GM12873 (cell line): ENCODE data around the gene WDR45B.

Experiments used
- TF ChIP-seq, protein P1 (sequence below): IDR thresholded peaks from 2 replicates; pipeline ENCODE4 v1.5.1; 2012; ENCODE audit warnings: low read depth, mild to moderate bottlenecking, moderate library complexity, low read length, control low read depth; ENCODE audit not compliant: insufficient read depth; ENCODE audit errors: missing control alignments

The WDR45B gene

DNA sequence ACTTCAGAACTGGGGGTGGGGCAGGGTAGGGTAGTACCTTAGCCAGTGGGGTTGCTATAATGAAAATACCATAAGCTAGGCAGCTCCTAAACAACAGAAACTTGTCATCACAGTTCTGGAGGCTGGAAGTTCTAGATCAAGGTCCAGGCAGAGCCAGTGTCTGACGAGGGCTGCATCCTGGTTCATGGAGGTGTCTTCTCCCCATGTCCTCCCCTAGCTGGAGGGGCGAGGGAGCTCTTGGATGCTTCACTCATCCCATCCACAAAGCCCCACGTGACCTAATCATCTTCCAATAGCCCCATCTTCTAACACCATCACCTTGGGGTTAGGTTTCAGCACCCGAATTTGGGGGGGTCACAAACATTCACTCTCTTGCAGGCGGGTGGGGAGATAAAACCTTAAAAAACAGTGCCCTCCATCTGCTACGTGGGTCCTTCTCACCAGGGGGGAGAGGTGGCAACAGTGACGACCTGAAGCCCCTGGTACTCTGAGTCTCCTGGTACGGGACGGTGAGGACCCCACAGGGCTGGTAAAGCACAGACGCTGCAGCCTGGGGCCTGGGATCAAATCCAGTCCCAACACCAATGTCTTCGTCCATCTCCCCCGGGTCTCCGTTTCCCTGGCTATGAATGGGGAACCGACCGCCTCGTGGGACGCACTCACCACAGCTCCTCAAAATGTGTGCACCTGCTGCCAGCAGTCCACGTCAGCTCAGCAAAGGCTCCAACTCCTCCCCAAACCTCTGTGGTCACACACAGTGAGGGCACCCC, 27.4 kb upstream of the WDR45B start:
- TF ChIP-seq, protein P1, sequence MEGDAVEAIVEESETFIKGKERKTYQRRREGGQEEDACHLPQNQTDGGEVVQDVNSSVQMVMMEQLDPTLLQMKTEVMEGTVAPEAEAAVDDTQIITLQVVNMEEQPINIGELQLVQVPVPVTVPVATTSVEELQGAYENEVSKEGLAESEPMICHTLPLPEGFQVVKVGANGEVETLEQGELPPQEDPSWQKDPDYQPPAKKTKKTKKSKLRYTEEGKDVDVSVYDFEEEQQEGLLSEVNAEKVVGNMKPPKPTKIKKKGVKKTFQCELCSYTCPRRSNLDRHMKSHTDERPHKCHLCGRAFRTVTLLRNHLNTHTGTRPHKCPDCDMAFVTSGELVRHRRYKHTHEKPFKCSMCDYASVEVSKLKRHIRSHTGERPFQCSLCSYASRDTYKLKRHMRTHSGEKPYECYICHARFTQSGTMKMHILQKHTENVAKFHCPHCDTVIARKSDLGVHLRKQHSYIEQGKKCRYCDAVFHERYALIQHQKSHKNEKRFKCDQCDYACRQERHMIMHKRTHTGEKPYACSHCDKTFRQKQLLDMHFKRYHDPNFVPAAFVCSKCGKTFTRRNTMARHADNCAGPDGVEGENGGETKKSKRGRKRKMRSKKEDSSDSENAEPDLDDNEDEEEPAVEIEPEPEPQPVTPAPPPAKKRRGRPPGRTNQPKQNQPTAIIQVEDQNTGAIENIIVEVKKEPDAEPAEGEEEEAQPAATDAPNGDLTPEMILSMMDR: no peak

DNA sequence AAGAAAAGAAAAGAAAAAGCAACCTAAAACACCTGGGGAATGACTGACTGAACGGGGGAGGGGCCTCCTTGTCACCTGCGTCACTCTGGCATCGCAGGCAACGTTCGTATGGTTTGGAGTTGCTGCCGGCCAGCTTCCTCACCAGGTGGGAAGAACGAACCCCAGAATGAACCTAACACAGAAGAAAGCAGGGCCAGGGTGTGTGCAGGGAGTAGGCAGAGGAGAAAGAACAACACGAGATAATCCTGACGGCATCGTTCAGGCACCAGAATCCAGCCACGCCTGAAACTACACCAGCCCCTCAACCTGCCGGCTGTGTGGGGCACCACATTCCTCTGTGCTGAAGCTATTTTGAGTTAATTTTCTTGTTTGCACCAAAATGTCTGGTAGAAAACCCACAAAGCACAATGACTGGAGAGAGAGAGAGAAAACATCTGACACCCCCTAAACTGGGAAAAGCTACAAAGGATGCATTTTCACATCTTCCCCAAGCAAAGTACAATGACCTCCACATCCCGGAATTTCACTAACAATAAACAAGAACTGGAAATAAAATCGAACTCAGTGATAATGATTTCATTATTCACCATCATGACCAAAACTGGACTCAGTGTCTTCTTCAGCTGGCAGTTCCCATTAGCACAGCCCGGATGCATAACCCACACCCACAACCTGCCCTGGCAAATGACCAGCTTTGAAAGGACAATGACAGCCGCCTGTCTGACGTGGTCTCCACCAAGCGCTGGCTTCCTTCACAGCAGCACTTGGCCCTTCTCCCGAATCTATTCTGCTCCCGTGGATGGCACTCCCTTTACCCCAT, 26.6 kb upstream of the WDR45B start:
- TF ChIP-seq, protein P1: no peak

DNA sequence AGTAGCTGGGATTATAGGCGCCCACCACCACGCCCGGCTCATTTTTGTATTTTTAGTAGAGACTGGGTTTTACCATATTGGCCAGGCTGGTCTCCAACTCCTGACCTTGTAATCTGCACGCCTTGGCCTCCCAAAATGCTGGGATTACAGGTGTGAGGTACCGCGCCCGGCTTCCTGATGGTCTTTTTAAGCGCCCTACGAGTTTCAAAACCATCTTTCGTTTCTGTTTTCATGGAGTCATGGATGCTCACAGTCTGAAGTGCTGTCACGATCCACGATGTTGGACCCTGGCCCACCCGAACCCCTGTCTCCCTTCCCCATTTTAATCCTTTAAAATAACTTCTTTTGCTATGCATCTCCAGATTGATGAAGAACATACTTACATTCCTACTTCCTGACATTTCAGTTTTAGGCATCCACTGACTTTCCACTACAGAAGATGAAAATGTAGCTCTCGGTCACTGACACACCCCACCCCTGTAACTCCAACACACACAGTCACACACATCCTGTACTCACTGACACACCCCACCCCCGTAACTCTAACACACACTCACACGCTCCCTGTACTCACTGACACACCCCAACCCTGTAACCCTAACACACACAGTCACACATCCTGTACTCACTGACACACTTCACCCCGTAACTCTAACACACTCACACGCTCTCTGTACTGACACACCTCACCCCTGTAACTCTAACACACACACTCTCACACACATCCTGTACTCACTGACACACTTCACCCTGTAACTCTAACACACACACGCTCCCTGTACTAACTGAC, 22.6 kb upstream of the WDR45B start:
- TF ChIP-seq, protein P1: no peak

DNA sequence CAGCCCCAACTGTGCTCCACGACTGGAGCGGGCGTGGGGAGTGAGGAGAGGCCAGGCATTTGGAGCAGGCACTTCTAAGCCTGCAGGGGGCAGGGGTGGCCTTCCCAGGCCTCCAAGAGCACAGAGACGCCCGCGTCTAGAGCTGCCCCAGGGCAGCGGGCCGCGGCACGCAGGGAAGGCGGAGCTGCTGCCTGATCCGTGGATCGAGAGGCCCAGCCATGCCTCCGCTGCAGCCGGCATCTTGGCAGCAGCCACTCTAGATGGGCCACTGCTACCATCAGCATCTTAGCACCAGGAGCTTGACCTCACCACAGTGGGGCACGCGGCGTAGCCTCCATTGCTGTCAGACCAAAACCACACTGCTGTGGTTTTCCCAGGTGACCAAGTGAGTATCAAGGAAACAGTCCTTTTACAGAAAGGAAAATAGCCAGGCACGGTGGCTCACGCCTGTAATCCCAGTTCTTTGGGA, 20.4 kb upstream of the WDR45B start:
- TF ChIP-seq, protein P1: peak; percentile 74

DNA sequence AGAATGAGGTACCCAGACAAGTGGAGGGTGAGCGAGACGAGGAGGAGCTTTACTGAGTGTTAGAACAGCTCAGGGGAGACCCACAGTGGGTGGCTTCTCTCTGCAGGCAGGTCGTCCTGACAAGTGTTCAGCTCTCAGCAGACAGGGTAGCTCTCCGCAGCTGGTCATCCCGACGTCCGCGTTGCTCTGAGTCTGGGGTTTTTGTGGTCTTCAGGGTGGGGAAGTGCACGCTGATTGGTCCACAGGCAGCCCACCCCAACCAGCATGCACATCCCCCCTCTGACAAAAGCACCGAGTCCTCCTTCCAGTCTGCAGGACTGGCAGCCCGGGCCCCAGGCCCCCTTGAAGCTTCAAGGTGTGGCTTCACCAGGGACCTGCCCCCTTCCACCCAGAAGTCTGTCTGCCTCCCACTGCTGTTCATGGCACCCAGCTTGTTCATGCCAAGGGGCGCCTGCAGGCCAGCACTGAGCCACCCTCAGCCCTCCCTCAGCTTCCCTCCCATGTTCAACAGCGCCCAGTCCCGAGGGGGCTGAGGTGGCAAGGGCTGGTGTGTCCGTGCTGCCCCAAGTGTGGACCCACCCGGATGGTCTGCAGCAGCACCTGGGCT, 19.9 kb upstream of the WDR45B start:
- TF ChIP-seq, protein P1: no peak

DNA sequence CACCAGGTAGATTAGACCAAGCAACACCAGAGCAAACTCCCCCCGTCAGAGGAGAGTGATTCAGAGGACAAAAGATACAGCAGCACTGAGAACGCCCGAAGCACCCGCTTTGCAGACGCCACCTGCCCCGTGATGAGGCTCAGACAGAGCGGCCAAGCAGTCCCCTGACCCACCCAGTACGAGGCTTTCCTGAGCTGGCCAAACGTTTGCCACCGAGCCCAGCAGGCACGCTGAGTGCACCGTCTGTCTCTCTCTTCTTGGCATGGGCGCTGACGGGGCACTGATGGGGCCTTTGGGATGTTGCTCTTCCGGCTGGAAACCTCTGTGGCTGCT, 19.4 kb upstream of the WDR45B start:
- TF ChIP-seq, protein P1: no peak
